Transverse colon (tissue), 3 donors: ENCODE results near the gene DRC7.

Experiments used
- CTCF ChIP-seq, 5 experiments: fragments of 200-600 bp in 3 of 5; fragments of 450-650 bp in 2 of 5; sonication (generic) in 3 of 5; IDR thresholded peaks; 1 replicate in 2 of 5; 2 replicates in 3 of 5; pipeline ENCODE4 v1.5.1; 2016 to 2017; ENCODE audit warnings: antibody characterized with exemption in 5 of 5, inconsistent platforms in 3 of 5, mild to moderate bottlenecking in 2 of 5, moderate library complexity in 1 of 5
- POLR2A ChIP-seq: fragments of 450-650 bp; IDR thresholded peaks from one replicate; pipeline ENCODE4 v1.6.1; 2016; ENCODE audit warnings: antibody characterized with exemption, mild to moderate bottlenecking, moderate library complexity

GRCh38 chr16:57666353-57667047, 28.1 kb upstream of the DRC7 start:
- TF ChIP-seq CTCF (IDR thresholded peaks at IDR 0.05) (no peak), POLR2A (no peak)
